ENCODE results near the gene KLK13. TPM values are rescaled to one million over a fixed set of nuclear protein-coding genes. Genes with fewer than 3 reads are reported as not detected.

Gene KLK13
- total and polyA plus RNA-seq, 2 of the 13 experiments (the other 11 are each of a cell fraction or from before 2014, with no cell fraction given): 0.09 TPM; not detected in 1

GRCh38 chr19:51107406-51108065 lies 42.6 kb upstream of the KLK13 start (continued):
- peak in 1 of 2 experiments; percentile 32; a peak in 1 of 4 replicates for TF ChIP-seq HMGXB4 (CRISPR knock-in tag; IDR thresholded peaks at IDR 0.05; ENCODE audit: borderline replicate concordance in 1 of 2, low read depth in 1 of 2)
- no peak for TF ChIP-seq TBX2 (CRISPR knock-in tag; IDR thresholded peaks at IDR 0.05; ENCODE audit: borderline replicate concordance)
- TF ChIP-seq CREB1 (IDR thresholded peaks at IDR 0.05): 0 out of 2 replicates have a peak, but pooled peaks have one; percentile 14
- TF ChIP-seq CREB1 (CRISPR knock-in tag; IDR thresholded peaks at IDR 0.05): no peak
- no peak for TF ChIP-seq IRF9 (CRISPR knock-in tag; IDR thresholded peaks at IDR 0.05; ENCODE audit: borderline replicate concordance)
- TF ChIP-seq ARHGAP35 (CRISPR knock-in tag; IDR thresholded peaks at IDR 0.05; ENCODE audit: borderline replicate concordance): no peak
- TF ChIP-seq HINFP (CRISPR knock-in tag; IDR thresholded peaks at IDR 0.05; ENCODE audit: low read depth): 0 out of 2 replicates have a peak, but pooled peaks have one; percentile 63
- peak; percentile 23; the same call in 1 of the 2 replicates for TF ChIP-seq KDM5A (IDR thresholded peaks at IDR 0.05; ENCODE audit: borderline replicate concordance, low read length)
- 0 out of 2 replicates have a peak, but pooled peaks have one; percentile 22 for TF ChIP-seq ZNF431 (CRISPR knock-in tag; IDR thresholded peaks at IDR 0.05; ENCODE audit: borderline replicate concordance, low read depth)
- TF ChIP-seq MEIS1 (CRISPR knock-in tag; IDR thresholded peaks at IDR 0.05; ENCODE audit: borderline replicate concordance): 0 out of 2 replicates have a peak, but pooled peaks have one; percentile 35
